Stomach (tissue), 4 donors: ENCODE data around the gene PLCH1.

ENCODE experiments used
- CTCF ChIP-seq, 7 experiments: fragments of 450-650 bp in 4 of 7; fragments of 200-600 bp in 3 of 7; sonication (generic) in 3 of 7; IDR thresholded peaks; one replicate each; pipeline ENCODE4 v1.5.1; 2016 to 2019; ENCODE audit warnings: antibody characterized with exemption in 7 of 7, control low read depth in 2 of 7, mild to moderate bottlenecking in 1 of 7
- EP300 ChIP-seq: sonication (generic); formaldehyde crosslinking; IDR thresholded peaks from one replicate; pipeline ENCODE4 v1.6.1; 2017; ENCODE audit warnings: antibody characterized with exemption
- POLR2A ChIP-seq, 4 donors: fragments of 450-650 bp; IDR thresholded peaks; one replicate each; pipeline ENCODE4 v1.6.1; 2016; ENCODE audit warnings: antibody characterized with exemption in 4 of 4, control low read depth in 2 of 4, mild to moderate bottlenecking in 1 of 4, moderate library complexity in 1 of 4
- POLR2AphosphoS5 ChIP-seq, 3 donors: sonication (generic); formaldehyde crosslinking; IDR thresholded peaks; one replicate each; pipeline ENCODE4 v1.6.1; 2016; ENCODE audit warnings: antibody characterized with exemption in 3 of 3

GRCh38 chr3:155442072-155442471, 302.8 kb downstream of the PLCH1 start:
- TF ChIP-seq CTCF (IDR thresholded peaks at IDR 0.05) (no peak), POLR2A (IDR thresholded peaks at IDR 0.05) (no peak), POLR2AphosphoS5 (IDR thresholded peaks at IDR 0.05) (no peak), EP300 (no peak)
